Skeletal muscle satellite cell (primary cell): ENCODE data around the gene SSBP3.

Experiments
- H3K27me3 ChIP-seq: 2 replicates; pipeline ENCODE4 v1.7.0; 2013; ENCODE audit warnings: low read length; ENCODE audit not compliant: control insufficient read depth, insufficient read depth
- H3K36me3 ChIP-seq: 2 replicates; pipeline ENCODE4 v1.7.0; 2013; ENCODE audit warnings: mild to moderate bottlenecking, control low read depth, low read length; ENCODE audit not compliant: insufficient read depth
- H3K4me1 ChIP-seq: 2 replicates; pipeline ENCODE4 v1.7.0; 2013; ENCODE audit warnings: low read length; ENCODE audit not compliant: control insufficient read depth, insufficient read depth
- H3K4me2 ChIP-seq: 2 replicates; pipeline ENCODE4 v1.7.0; 2013; ENCODE audit warnings: mild to moderate bottlenecking, low read length
- H3K4me3 ChIP-seq: 2 replicates; pipeline ENCODE4 v1.7.0; 2013; ENCODE audit warnings: low read length
- H3K9ac ChIP-seq: 2 replicates; pipeline ENCODE4 v1.7.0; 2013; ENCODE audit warnings: mild to moderate bottlenecking, low read depth, low read length, moderate library complexity
- H3K9me3 ChIP-seq: replicated peaks from 2 replicates; pipeline ENCODE4 v1.7.0; 2013; ENCODE audit warnings: mild to moderate bottlenecking, control low read depth, low read length

SSBP3 gene

GRCh38 chr1:54282101-54282847, 123.9 kb downstream of the SSBP3 start:
- H3K4me2 ChIP-seq = no peak overlapping the region
- peaks cover 25% of the 10 kb centered on the region for H3K4me1 ChIP-seq
- H3K36me3 ChIP-seq = peaks cover 21% of the 10 kb centered on the region
- H3K27me3 ChIP-seq = no peaks in the 10 kb centered on the region
- no peak overlapping the region for H3K4me3 ChIP-seq
- H3K9me3 ChIP-seq = no peaks in the 10 kb centered on the region
- H3K9ac ChIP-seq = no peak overlapping the region

GRCh38 chr1:54280651-54281050, 125.5 kb downstream of the SSBP3 start:
- no peak overlapping the region for H3K9ac ChIP-seq
- peaks cover 21% of the 10 kb centered on the region for H3K36me3 ChIP-seq
- H3K4me2 ChIP-seq = no peak overlapping the region
- no peak overlapping the region for H3K4me3 ChIP-seq
- no peaks in the 10 kb centered on the region for H3K27me3 ChIP-seq
- H3K4me1 ChIP-seq = peaks cover 32% of the 10 kb centered on the region
- no peaks in the 10 kb centered on the region for H3K9me3 ChIP-seq

DNA sequence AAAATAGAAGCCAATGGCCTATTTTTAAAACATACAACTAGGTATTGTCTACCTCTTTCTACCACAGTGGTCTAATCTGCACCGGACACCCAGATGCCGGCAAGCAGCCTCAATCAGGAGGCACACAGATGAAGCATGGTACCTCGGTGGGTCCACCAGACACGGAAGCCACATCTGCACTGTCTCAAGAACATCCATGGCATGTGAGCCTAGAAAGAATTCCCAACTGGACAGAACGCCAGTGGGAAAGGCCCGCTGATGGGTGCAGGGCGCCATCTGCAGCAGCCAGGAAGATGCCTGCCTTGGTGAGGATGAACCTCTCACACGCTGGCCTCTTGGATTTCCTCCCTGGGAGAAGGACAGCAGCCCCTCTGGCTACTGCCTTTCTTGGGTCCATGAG, 126.7 kb downstream of the SSBP3 start:
- Histone ChIP-seq H3K9ac (no peak overlapping the region), H3K9me3 (no peaks in the 10 kb centered on the region), H3K4me2 (no peak overlapping the region), H3K36me3 (peaks cover 21% of the 10 kb centered on the region), H3K4me1 (peaks cover 44% of the 10 kb centered on the region), H3K4me3 (no peak overlapping the region), H3K27me3 (no peaks in the 10 kb centered on the region)

DNA sequence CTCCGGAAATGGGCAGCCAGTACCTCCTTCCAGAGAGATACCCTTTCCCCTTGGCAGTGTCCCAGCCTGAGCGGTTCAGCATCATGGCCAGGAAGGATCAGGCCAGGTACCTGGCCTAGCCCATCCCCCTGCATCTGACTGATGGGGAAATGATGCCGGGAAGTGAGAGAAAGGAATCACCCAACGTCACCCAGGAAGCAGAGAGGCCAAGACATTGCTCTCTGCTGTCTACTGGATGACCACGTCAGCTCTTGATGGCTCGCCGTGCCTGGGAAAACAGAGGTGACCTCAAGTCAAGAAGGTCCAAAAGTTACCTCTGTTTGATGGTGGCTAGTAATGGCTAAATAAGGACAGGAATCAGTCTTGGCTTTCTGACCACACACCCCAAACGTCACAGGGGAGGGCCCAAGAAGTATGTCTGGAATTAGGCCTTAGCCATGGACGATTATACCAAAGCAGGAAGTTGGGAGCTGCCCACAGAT, 127.2 kb downstream of the SSBP3 start:
- H3K27me3 ChIP-seq = no peaks in the 10 kb centered on the region
- no peak overlapping the region for H3K4me2 ChIP-seq

GRCh38 chr1:54277451-54278341, 128.5 kb downstream of the SSBP3 start:
- H3K4me1 ChIP-seq = peaks cover 62% of the 10 kb centered on the region
- no peaks in the 10 kb centered on the region for H3K27me3 ChIP-seq
- no peaks in the 10 kb centered on the region for H3K9me3 ChIP-seq
- H3K4me2 ChIP-seq = peak overlapping the region; percentile 43
- H3K36me3 ChIP-seq = peaks cover 21% of the 10 kb centered on the region
- peak overlapping the region; percentile 22 for H3K9ac ChIP-seq
- no peak overlapping the region for H3K4me3 ChIP-seq

More for the DNA sequence above, 127.2 kb downstream of the SSBP3 start:
- peaks cover 49% of the 10 kb centered on the region for H3K4me1 ChIP-seq
- no peaks in the 10 kb centered on the region for H3K9me3 ChIP-seq
- H3K9ac ChIP-seq = peak overlapping the region; percentile 18
- peaks cover 21% of the 10 kb centered on the region for H3K36me3 ChIP-seq
- no peak overlapping the region for H3K4me3 ChIP-seq

GRCh38 chr1:54276617-54277450, 129.4 kb downstream of the SSBP3 start:
- Histone ChIP-seq H3K9me3 (no peaks in the 10 kb centered on the region), H3K4me1 (peaks cover 70% of the 10 kb centered on the region)

DNA sequence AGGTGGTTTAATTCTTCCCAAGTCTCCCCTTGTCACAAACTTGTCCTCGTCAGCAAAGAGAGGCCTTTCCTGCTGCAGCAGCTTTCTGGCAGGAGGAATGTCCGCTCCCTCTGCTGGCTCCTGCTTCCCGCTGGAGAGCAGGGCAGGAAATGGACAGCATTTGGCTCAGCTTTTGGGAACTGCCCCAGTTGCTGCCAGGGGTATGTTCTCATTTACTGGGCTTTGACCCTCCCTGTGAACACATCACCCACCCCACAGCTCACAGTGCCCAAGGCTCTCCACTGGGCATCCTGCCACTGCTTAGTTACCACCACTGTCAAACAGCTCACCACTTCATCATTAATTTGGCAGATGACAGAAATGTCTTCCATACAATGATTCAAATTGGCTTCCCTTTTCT, 130.8 kb downstream of the SSBP3 start:
- Histone ChIP-seq H3K9me3 (no peaks in the 10 kb centered on the region), H3K4me3 (no peak overlapping the region), H3K4me1 (peaks cover 71% of the 10 kb centered on the region), H3K4me2 (peak overlapping the region; percentile 50), H3K36me3 (peaks cover 19% of the 10 kb centered on the region), H3K9ac (peak overlapping the region; percentile 71), H3K27me3 (no peaks in the 10 kb centered on the region)

More at GRCh38 chr1:54276617-54277450, 129.4 kb downstream of the SSBP3 start:
- peaks cover 21% of the 10 kb centered on the region for H3K36me3 ChIP-seq
- peak overlapping the region; percentile 43 for H3K4me2 ChIP-seq
- no peaks in the 10 kb centered on the region for H3K27me3 ChIP-seq
- no peak overlapping the region for H3K4me3 ChIP-seq
- H3K9ac ChIP-seq = no peak overlapping the region

DNA sequence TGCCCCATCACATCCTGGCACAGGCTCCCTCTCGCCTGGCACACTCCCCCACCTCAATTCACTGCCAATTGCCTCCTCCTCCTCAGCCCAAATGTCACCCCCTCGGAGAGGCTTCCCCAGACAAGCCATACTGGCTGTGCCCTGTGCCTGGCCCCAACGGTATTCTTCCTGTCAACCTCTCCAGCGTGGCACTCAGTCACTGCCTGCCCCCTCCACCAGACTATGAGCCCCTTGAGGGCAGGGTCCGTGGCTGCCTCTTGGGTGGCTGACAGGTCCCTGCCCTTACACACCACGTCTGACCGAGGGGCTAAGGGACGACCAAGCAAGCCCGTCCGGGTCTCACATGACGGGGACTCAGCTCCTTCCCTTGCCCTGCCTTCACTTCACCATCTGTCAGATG, 131.3 kb downstream of the SSBP3 start:
- Histone ChIP-seq H3K9me3 (no peaks in the 10 kb centered on the region), H3K4me3 (no peak overlapping the region), H3K27me3 (no peaks in the 10 kb centered on the region), H3K36me3 (peaks cover 14% of the 10 kb centered on the region), H3K9ac (peak overlapping the region; percentile 71), H3K4me2 (peak overlapping the region; percentile 50), H3K4me1 (peaks cover 71% of the 10 kb centered on the region)

DNA sequence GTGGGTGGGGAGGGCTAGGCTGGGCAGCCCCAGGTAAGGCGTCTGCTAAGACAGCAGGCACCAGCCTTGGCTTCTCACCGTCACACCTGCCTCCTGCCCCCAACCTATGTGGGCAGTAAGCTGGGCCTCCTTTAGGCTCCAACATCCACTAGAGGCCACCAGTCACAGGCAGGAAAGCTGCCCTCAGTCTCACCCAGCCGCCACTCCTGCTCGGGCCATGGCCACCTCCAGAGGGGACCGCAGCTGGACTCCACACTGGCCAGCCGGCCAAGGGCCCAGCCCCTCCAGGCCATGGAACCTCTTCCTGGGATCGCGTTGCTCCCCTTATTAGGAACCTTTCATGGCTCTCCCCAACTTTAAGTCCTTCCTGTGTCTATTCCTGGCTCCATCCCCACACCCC, 131.7 kb downstream of the SSBP3 start:
- H3K9me3 ChIP-seq = no peaks in the 10 kb centered on the region
- peaks cover 68% of the 10 kb centered on the region for H3K4me1 ChIP-seq

DNA sequence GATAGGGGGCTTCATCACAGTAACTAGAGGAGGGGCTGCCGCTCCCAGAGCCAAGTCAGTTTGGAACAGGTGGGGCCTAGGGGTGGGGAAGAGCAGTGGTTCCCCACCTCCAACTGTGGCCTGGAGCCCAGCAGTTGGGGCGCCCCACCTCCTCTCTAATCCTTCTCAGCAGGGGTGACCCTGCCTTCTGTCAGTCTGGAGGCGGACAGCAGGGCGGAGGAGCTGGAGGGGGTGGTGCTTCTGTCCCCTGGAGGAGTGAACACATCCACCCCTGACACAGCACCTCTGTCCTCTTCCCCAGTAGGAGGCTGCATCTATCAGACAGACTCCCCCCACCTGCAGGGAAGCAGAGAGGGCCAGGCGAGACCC, 132.4 kb downstream of the SSBP3 start:
- Histone ChIP-seq H3K4me2 (peak overlapping the region; percentile 79), H3K4me3 (peak overlapping the region; percentile 52), H3K9me3 (no peaks in the 10 kb centered on the region), H3K36me3 (peaks cover 5% of the 10 kb centered on the region), H3K27me3 (no peaks in the 10 kb centered on the region), H3K4me1 (peaks cover 62% of the 10 kb centered on the region), H3K9ac (peak overlapping the region; percentile 71)

More for the DNA sequence above, 131.7 kb downstream of the SSBP3 start:
- Histone ChIP-seq H3K4me2 (peak overlapping the region; percentile 50), H3K9ac (peak overlapping the region; percentile 71), H3K36me3 (peaks cover 10% of the 10 kb centered on the region), H3K27me3 (no peaks in the 10 kb centered on the region), H3K4me3 (no peak overlapping the region)
